Stimulated activated naive CD8-positive, alpha-beta T cell treated with anti-CD3 and anti-CD28 coated beads, Interleukin-15, Interleukin-2, amounts not matched to agents 100 ng/mL and 50 ng/mL, for 24 hours (primary cell): ENCODE data around the gene MRPS23.
A peak's percentile ranks its signal among the peaks of the same experiment; 100 is the strongest.

Source experiments
- H3K27ac Mint-ChIP-seq: one replicate; pipeline ENCODE4 v1.8.0; 2021; ENCODE audit warnings: mild to moderate bottlenecking, mixed read lengths
- H3K27me3 Mint-ChIP-seq: one replicate; pipeline ENCODE4 v1.8.0; 2021; ENCODE audit warnings: mixed read lengths
- H3K36me3 Mint-ChIP-seq: one replicate; pipeline ENCODE4 v1.8.0; 2021; ENCODE audit warnings: low read depth, mixed read lengths
- H3K4me1 Mint-ChIP-seq: one replicate; pipeline ENCODE4 v1.8.0; 2021; ENCODE audit warnings: low read depth, mixed read lengths
- H3K4me3 Mint-ChIP-seq: one replicate; pipeline ENCODE4 v1.8.0; 2021; ENCODE audit warnings: mild to moderate bottlenecking, mixed read lengths
- H3K9me3 Mint-ChIP-seq: one replicate; pipeline ENCODE4 v1.8.0; 2021; ENCODE audit warnings: mixed read lengths

MRPS23 gene

GRCh38 chr17:57872536-57872935 lies 22.7 kb upstream of the MRPS23 start:
- H3K36me3 Mint-ChIP-seq, result no peaks in the 10 kb centered on the region
- H3K27ac Mint-ChIP-seq, result no peak overlapping the region
- peaks cover 30% of the 10 kb centered on the region for H3K27me3 Mint-ChIP-seq
- H3K9me3 Mint-ChIP-seq, result no peaks in the 10 kb centered on the region
- peaks cover 30% of the 10 kb centered on the region for H3K4me1 Mint-ChIP-seq
- no peak overlapping the region for H3K4me3 Mint-ChIP-seq

- Mint-ChIP-seq H3K9me3 (no peaks in the 10 kb centered on the region), H3K4me1 (peaks cover 31% of the 10 kb centered on the region), H3K4me3 (no peak overlapping the region), H3K27me3 (peaks cover 30% of the 10 kb centered on the region), H3K27ac (no peak overlapping the region), H3K36me3 (no peaks in the 10 kb centered on the region)
These were observed 22.0 kb upstream of the MRPS23 start for GRCh38 chr17:57871863-57872262.

GRCh38 chr17:57871155-57871554 lies 21.3 kb upstream of the MRPS23 start:
- Mint-ChIP-seq H3K4me1 (peaks cover 31% of the 10 kb centered on the region), H3K27me3 (peaks cover 27% of the 10 kb centered on the region), H3K9me3 (no peaks in the 10 kb centered on the region), H3K27ac (no peak overlapping the region), H3K36me3 (no peaks in the 10 kb centered on the region), H3K4me3 (no peak overlapping the region)

DNA sequence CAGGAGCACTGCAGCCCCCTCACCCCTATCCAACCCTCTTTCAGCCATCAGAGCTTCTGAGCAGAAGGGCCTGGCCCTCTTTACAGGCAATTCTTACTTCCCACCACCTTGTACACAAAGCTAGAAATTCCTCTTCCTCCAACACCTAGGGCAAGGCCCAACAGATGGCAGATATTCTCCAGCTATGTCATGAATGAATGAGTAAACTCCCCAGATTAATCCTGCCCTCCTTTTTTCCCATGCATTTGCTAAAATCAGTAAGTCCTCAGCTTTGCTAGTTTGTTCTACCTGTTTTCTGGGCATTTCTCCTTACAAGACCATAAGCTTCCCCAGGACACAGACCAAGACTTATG lies 20.4 kb upstream of the MRPS23 start:
- no peak overlapping the region for H3K4me3 Mint-ChIP-seq
- no peak overlapping the region for H3K27ac Mint-ChIP-seq
- no peaks in the 10 kb centered on the region for H3K36me3 Mint-ChIP-seq
- H3K4me1 Mint-ChIP-seq, result peaks cover 29% of the 10 kb centered on the region
- no peaks in the 10 kb centered on the region for H3K9me3 Mint-ChIP-seq
- H3K27me3 Mint-ChIP-seq, result peaks cover 23% of the 10 kb centered on the region

GRCh38 chr17:57869617-57870282 lies 19.9 kb upstream of the MRPS23 start:
- no peaks in the 10 kb centered on the region for H3K36me3 Mint-ChIP-seq
- H3K27me3 Mint-ChIP-seq, result peaks cover 23% of the 10 kb centered on the region
- no peak overlapping the region for H3K4me3 Mint-ChIP-seq
- H3K4me1 Mint-ChIP-seq, result peaks cover 26% of the 10 kb centered on the region
- H3K9me3 Mint-ChIP-seq, result no peaks in the 10 kb centered on the region
- H3K27ac Mint-ChIP-seq, result no peak overlapping the region

- H3K36me3 Mint-ChIP-seq, result no peaks in the 10 kb centered on the region
- H3K4me3 Mint-ChIP-seq, result no peak overlapping the region
- peaks cover 22% of the 10 kb centered on the region for H3K4me1 Mint-ChIP-seq
- peaks cover 24% of the 10 kb centered on the region for H3K27me3 Mint-ChIP-seq
- no peaks in the 10 kb centered on the region for H3K9me3 Mint-ChIP-seq
- H3K27ac Mint-ChIP-seq, result no peak overlapping the region
These were observed 19.2 kb upstream of the MRPS23 start for GRCh38 chr17:57868910-57869616.

DNA sequence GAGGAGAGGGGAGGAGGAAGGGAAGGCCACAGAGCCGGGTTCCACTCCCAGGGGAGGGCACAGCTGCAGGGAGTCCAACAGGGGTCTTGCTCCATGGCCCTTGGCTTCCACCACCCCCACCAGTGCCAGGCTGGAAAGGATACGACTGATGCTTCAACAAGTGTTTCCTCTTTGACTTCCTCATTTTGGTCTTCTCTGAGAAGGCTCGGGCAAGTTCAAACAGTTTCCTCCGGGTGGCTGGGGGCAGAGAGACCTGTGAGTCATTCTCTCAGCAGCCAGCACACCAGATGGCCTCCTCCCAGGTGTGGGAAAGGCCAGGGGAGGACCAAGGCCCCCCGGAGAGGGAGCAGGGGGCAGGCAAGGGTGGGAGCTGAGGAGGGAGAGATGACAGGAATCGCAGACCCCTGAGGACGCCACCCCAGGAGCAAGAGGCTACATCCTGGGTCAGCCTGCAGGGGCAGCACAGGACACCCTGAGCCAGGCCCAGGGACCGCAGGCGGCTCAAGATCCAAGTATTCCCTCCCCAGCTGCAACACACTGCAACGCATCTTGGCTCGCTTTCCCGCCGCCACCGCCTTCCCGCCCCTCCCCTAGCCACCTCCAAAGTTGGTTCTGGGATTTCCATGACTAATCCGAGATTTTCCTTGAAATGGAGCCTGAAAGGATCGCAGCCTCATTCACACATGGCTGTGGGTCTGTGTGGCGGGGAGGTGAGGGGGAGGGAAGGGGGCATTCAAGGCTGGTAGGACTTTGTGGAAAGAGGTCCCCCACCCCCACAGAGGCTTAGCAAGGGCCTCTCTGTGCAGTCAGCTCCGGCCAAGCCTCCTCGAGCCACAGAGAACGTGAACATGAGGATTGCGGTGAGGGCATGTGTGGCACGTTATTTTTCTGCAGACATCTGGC lies 18.4 kb upstream of the MRPS23 start:
- Mint-ChIP-seq H3K9me3 (no peaks in the 10 kb centered on the region), H3K27ac (no peak overlapping the region), H3K4me1 (peaks cover 21% of the 10 kb centered on the region), H3K4me3 (no peak overlapping the region), H3K36me3 (no peaks in the 10 kb centered on the region), H3K27me3 (peaks cover 18% of the 10 kb centered on the region)

GRCh38 chr17:57867126-57867525 lies 17.3 kb upstream of the MRPS23 start:
- Mint-ChIP-seq H3K36me3 (no peaks in the 10 kb centered on the region), H3K27me3 (peaks cover 18% of the 10 kb centered on the region), H3K27ac (no peak overlapping the region), H3K9me3 (no peaks in the 10 kb centered on the region), H3K4me1 (peaks cover 16% of the 10 kb centered on the region), H3K4me3 (no peak overlapping the region)

- no peak overlapping the region for H3K27ac Mint-ChIP-seq
- no peaks in the 10 kb centered on the region for H3K36me3 Mint-ChIP-seq
- H3K27me3 Mint-ChIP-seq, result peaks cover 19% of the 10 kb centered on the region
- H3K4me3 Mint-ChIP-seq, result no peak overlapping the region
- H3K4me1 Mint-ChIP-seq, result peaks cover 16% of the 10 kb centered on the region
- no peaks in the 10 kb centered on the region for H3K9me3 Mint-ChIP-seq
These were observed 16.9 kb upstream of the MRPS23 start for GRCh38 chr17:57866723-57867122.

DNA sequence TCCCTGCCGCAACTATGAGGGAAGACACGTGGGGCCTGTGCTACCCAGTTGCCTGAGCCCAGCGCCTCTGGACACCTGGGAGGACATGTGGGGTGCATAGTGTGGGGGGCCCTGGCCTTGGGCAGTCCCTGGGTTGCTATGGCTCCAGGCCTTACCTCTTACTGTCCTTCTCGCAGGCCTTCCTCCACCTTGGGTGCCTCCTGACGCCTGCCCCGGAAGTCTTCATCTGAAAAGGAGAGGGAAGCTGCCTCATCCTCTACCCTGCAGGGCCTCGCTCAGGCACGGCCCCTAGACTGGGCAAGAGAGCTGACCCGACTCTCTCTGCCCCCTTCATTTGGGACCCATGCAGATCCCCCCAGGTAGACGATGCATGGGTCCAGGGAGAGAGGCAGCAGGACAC lies 16.5 kb upstream of the MRPS23 start:
- Mint-ChIP-seq H3K4me3 (no peak overlapping the region), H3K27me3 (peaks cover 19% of the 10 kb centered on the region), H3K36me3 (no peaks in the 10 kb centered on the region), H3K27ac (no peak overlapping the region), H3K4me1 (peaks cover 18% of the 10 kb centered on the region), H3K9me3 (no peaks in the 10 kb centered on the region)

DNA sequence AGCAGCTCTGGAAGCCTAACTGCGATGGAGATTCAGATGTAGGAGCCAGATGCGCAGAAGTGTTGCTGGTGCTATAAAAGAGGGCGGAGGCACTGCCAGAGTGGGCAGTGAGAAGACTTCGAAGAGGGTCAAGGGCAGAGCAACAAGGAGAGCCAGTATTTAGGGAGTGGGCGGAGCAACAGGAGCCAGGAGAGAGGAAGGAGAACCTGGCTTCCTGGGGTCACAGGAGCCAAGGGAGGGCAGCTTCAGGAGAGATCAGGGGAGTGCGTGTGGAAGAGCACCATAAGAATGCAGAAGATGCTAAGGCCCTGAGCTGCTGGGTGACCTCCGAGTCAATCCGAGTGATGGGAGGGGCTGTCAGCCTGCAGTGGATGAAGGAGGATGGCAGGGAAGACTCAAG lies 14.4 kb upstream of the MRPS23 start:
- Mint-ChIP-seq H3K4me3 (no peak overlapping the region), H3K27me3 (peaks cover 27% of the 10 kb centered on the region), H3K9me3 (no peaks in the 10 kb centered on the region), H3K36me3 (no peaks in the 10 kb centered on the region), H3K27ac (no peak overlapping the region), H3K4me1 (peaks cover 26% of the 10 kb centered on the region)

- H3K4me3 Mint-ChIP-seq, result no peak overlapping the region
- H3K36me3 Mint-ChIP-seq, result no peaks in the 10 kb centered on the region
- no peaks in the 10 kb centered on the region for H3K9me3 Mint-ChIP-seq
- H3K4me1 Mint-ChIP-seq, result peaks cover 16% of the 10 kb centered on the region
- no peak overlapping the region for H3K27ac Mint-ChIP-seq
- H3K27me3 Mint-ChIP-seq, result peaks cover 33% of the 10 kb centered on the region
These were observed 13.1 kb upstream of the MRPS23 start for GRCh38 chr17:57862694-57863667.

DNA sequence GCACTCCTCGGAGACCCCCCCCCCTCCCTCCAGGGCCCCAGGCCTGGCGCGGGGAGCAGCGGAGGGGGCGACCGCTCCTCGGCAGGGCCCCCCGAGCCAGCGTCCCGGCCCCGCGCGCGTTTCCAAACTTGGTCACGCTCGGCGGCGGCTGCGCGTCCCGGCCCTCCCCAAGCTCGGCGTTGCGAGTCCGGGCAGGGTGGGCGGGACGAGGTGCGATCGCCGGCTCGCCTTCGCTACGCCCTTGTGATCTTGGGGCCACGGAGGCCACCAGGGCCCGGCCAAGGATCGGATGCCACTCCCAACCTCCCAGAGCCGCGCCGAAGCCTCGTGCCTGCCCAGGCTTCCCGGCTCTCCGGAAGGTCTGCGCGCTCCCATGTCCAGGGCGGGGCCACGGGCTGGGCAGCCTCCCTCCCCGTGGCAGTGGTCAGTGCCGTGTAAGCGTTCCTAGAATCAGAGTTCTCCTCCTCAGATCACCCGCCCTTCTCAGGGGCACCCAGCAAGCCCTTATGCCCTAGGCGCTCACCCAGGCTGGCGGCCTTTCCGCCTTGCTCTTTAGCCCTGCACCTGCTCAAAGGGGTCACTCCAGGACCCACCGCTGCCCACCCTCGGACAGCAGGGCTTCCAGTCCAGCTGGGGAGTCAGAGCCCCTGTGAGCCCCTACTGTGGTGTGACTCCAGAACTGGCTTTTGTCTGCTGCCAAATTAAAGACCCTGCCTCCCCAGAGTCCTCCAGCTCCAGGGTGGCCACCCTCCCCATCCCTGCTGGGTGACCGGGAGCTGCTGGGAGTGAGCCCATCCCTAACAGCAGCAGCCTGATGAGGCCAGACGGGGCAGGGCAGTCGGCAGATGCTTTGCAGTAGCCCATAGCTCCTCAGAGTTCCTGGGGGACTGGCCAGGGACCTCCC lies 12.2 kb upstream of the MRPS23 start:
- no peak overlapping the region for H3K27ac Mint-ChIP-seq
- H3K4me3 Mint-ChIP-seq, result peak overlapping the region; percentile 48

More for the DNA sequence above, 12.2 kb upstream of the MRPS23 start:
- Mint-ChIP-seq H3K27me3 (peaks cover 33% of the 10 kb centered on the region), H3K9me3 (no peaks in the 10 kb centered on the region), H3K36me3 (no peaks in the 10 kb centered on the region), H3K4me1 (peaks cover 10% of the 10 kb centered on the region)
